Measurements from ENCODE around the gene ZFP36L1. TPM values are rescaled to one million over a fixed set of nuclear protein-coding genes. Genes with fewer than 3 reads are reported as not detected.

ZFP36L1 gene
- total RNA-seq, 6 experiments from 2014 or later: 135 to 161 (median 144) TPM

GRCh38 chr14:68815298-68816182, 22.7 kb upstream of the ZFP36L1 start:
- Mint-ChIP-seq H3K27ac (peak overlapping the region; percentile 94), H3K9me3 (no peaks in the 10 kb centered on the region), H3K4me1 (ENCODE audit: low read depth) (peaks cover 40% of the 10 kb centered on the region), H3K27me3 (ENCODE audit: insufficient read depth) (peaks cover 4% of the 10 kb centered on the region; the same call in 1 of the 2 replicates), H3K4me3 (peak overlapping the region; percentile 80), H3K36me3 (ENCODE audit: low read depth) (peaks cover 7% of the 10 kb centered on the region)
- TF ChIP-seq, protein P1, sequence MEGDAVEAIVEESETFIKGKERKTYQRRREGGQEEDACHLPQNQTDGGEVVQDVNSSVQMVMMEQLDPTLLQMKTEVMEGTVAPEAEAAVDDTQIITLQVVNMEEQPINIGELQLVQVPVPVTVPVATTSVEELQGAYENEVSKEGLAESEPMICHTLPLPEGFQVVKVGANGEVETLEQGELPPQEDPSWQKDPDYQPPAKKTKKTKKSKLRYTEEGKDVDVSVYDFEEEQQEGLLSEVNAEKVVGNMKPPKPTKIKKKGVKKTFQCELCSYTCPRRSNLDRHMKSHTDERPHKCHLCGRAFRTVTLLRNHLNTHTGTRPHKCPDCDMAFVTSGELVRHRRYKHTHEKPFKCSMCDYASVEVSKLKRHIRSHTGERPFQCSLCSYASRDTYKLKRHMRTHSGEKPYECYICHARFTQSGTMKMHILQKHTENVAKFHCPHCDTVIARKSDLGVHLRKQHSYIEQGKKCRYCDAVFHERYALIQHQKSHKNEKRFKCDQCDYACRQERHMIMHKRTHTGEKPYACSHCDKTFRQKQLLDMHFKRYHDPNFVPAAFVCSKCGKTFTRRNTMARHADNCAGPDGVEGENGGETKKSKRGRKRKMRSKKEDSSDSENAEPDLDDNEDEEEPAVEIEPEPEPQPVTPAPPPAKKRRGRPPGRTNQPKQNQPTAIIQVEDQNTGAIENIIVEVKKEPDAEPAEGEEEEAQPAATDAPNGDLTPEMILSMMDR (IDR thresholded peaks at IDR 0.05): no peak
- no peak for DNase-seq

DNA sequence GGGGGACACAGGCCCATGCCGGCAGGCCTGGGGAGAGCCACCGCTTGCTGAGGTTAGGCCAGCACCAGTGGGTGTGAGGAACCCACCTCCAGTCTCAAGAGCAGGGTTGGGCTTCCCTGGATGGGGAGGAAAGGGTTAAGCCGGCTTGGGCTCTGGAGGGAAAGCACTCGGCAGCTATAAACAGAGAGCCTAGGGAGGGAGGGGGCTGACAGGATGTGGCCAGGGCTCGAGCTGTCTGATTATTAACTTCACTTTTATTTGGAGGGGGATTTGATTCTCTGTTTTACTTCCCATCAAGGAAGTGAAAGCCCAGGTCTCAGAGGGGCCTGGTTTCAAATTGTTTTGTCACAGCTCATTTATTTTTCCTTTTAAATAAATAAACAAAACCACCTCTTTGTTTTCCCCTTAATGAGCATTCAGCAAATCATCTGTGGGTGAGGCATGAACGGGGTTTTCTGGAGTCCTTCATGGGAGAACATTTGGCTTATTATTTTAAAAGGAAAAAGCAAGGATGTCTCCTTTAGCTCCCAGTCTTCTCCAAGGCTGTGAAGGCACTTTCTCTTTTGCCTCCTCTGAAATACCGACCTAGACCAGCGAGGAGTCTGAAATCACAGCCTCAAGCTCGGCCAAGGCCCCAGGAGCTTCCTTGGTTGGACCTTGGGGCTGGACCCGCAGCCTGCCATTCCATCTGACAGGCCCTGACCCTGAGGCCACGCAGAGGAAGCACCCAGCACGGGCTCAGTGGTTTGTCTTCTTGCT, 21.9 kb upstream of the ZFP36L1 start:
- peaks cover 7% of the 10 kb centered on the region for H3K36me3 Mint-ChIP-seq (ENCODE audit: low read depth)
- H3K27me3 Mint-ChIP-seq (ENCODE audit: insufficient read depth): peaks cover 4% of the 10 kb centered on the region; the same call in 1 of the 2 replicates
- DNase-seq: no peak
- H3K4me1 Mint-ChIP-seq (ENCODE audit: low read depth): peaks cover 39% of the 10 kb centered on the region
- TF ChIP-seq, protein P1 (IDR thresholded peaks at IDR 0.05): no peak
- peak overlapping the region; percentile 94 for H3K27ac Mint-ChIP-seq
- H3K4me3 Mint-ChIP-seq: peak overlapping the region; percentile 80
- H3K9me3 Mint-ChIP-seq: no peaks in the 10 kb centered on the region

GRCh38 chr14:68814238-68814538, 21.3 kb upstream of the ZFP36L1 start:
- H3K27ac Mint-ChIP-seq: peak overlapping the region; percentile 94
- peaks cover 34% of the 10 kb centered on the region for H3K4me1 Mint-ChIP-seq (ENCODE audit: low read depth)
- no peaks in the 10 kb centered on the region for H3K9me3 Mint-ChIP-seq
- H3K27me3 Mint-ChIP-seq (ENCODE audit: insufficient read depth): peaks cover 3% of the 10 kb centered on the region; the same call in 1 of the 2 replicates
- TF ChIP-seq, protein P1 (IDR thresholded peaks at IDR 0.05): no peak
- DNase-seq: no peak
- H3K4me3 Mint-ChIP-seq: peak overlapping the region; percentile 80
- H3K36me3 Mint-ChIP-seq (ENCODE audit: low read depth): peaks cover 7% of the 10 kb centered on the region

DNA sequence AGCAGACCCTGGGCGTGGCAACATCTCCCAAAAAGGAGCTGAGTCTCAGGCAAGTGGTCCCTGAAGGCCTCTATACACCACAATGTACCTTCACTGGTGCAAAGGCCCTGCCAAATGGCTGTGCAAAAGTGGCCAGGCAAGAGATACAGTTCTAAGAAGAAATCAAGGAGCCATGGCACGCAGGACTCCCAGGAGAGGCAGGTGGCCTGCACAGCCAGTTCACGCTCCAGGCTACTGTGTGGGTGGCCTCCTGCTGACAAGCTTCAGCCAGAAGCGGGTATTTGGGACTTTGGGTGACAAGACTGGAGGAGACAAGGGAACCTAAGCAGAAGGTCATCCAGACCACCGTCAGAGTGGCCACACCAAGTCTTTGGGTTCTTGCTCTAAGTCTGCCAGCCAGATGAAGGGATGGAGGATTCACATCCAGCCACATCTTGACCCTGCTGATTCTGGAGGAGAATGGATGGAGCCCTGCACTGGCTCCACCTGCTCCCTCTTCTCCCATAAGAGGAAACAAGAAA, 20.5 kb upstream of the ZFP36L1 start:
- H3K27ac Mint-ChIP-seq: no peak overlapping the region
- TF ChIP-seq, protein P1 (IDR thresholded peaks at IDR 0.05): no peak
- peaks cover 3% of the 10 kb centered on the region; the same call in 1 of the 2 replicates for H3K27me3 Mint-ChIP-seq (ENCODE audit: insufficient read depth)
- peaks cover 7% of the 10 kb centered on the region for H3K36me3 Mint-ChIP-seq (ENCODE audit: low read depth)
- no peak for DNase-seq
- H3K4me3 Mint-ChIP-seq: no peak overlapping the region
- no peaks in the 10 kb centered on the region for H3K9me3 Mint-ChIP-seq
- peaks cover 31% of the 10 kb centered on the region for H3K4me1 Mint-ChIP-seq (ENCODE audit: low read depth)

- Mint-ChIP-seq H3K4me3 (no peak overlapping the region), H3K27me3 (ENCODE audit: insufficient read depth) (peaks cover 3% of the 10 kb centered on the region; the same call in 1 of the 2 replicates), H3K27ac (no peak overlapping the region), H3K4me1 (ENCODE audit: low read depth) (peaks cover 40% of the 10 kb centered on the region), H3K9me3 (no peaks in the 10 kb centered on the region), H3K36me3 (ENCODE audit: low read depth) (peaks cover 7% of the 10 kb centered on the region)
- no peak for DNase-seq
- TF ChIP-seq, protein P1 (IDR thresholded peaks at IDR 0.05): no peak
Measured at GRCh38 chr14:68811171-68811570, 18.3 kb upstream of the ZFP36L1 start.

Data from HFFc6 (cell line).